GM19452 (cell line): ENCODE results near the gene GNE.

Experiments
- ATAC-seq: cut with Tn5 transposase; IDR thresholded peaks from one replicate; pipeline ENCODE4 v1.9.1; 2021; ENCODE audit not compliant: unreplicated experiment

GNE gene

DNA sequence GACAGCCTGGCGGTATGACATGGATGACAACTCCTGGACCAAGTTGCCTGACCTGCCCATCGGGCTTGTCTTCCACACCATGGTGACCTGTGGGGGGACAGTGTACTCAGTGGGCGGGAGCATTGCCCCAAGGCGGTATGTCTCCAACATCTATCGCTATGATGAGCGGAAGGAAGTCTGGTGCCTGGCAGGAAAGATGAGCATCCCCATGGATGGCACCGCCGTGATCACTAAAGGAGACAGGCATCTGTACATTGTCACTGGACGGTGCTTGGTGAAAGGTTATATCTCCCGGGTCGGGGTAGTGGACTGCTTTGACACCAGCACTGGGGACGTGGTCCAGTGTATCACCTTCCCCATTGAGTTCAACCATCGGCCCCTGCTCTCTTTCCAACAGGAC lies 87.7 kb downstream of the GNE start:
- no peak for ATAC-seq

- no peak for ATAC-seq
These were observed 88.5 kb downstream of the GNE start for GRCh38 chr9:36169708-36170107.

GRCh38 chr9:36169166-36169565 lies 89.1 kb downstream of the GNE start, which contains the start of gene CCIN:
CCIN (plus strand) TSS chr9:36169388; CDS start chr9:36169503, 115 bp downstream.
- no peak for ATAC-seq

- peak; percentile 90 for ATAC-seq
These were observed 91.9 kb downstream of the GNE start for GRCh38 chr9:36166168-36166927.

DNA sequence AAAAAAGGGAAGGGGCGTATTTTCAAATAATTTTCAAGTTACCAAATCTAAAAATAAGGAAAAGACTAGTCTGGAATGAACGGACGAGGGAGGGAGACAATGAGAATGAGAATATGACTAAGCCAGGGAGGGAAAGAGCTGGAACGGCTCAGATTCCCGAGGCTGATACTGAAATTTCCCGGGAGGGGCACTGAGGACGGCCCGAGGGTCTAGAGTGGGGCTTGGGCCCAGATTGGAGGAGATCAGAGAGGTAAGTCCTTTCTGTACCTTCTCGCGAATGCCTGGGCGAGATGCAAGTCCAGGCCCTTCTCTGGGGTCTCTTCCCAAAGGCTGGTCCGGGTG lies 92.5 kb downstream of the GNE start:
- no peak for ATAC-seq

GRCh38 chr9:36164989-36165388 lies 93.3 kb downstream of the GNE start:
- ATAC-seq: no peak
